Measurements from ENCODE around the gene ACSS3. TPM values are rescaled to one million over a fixed set of nuclear protein-coding genes. Genes with fewer than 3 reads are reported as not detected.

The ACSS3 gene
- total and polyA plus RNA-seq, 2 donors (not counting 3 experiments of a cell fraction or from before 2014, with no cell fraction given): 0.12 to 0.86 TPM

GRCh38 chr12:81084811-81085350, 7.0 kb downstream of the ACSS3 start:
- H3K9me1 ChIP-seq (replicated peaks; ENCODE audit: control insufficient read depth, extremely low read depth, insufficient read depth, low read length): no peaks in the 10 kb centered on the region
- intact Hi-C loops (cut with micrococcal nuclease) (no loop called here), dilution Hi-C loops (cut with MboI; ENCODE audit: extremely low pct_ligation_motif_present, low sequenced_read_pairs) (no loop called here)
- H3K9ac ChIP-seq (replicated peaks; ENCODE audit: extremely low read depth, insufficient read depth, low read length): no peak overlapping the region
- no peaks in the 10 kb centered on the region for H4K20me1 ChIP-seq (replicated peaks; ENCODE audit: control insufficient read depth, extremely low read depth, insufficient read depth, low read length)
- no peak overlapping the region for H2AFZ ChIP-seq (ENCODE audit: low read depth, low read length)
- FAIRE-seq (no peak), DNase-seq (ENCODE audit: low read depth, low spot score) (no peak)
- H3K4me1 ChIP-seq (ENCODE audit: control insufficient read depth, extremely low read depth, insufficient read depth, low read length): no peaks in the 10 kb centered on the region
- no peaks in the 10 kb centered on the region for H3K9me3 ChIP-seq (replicated peaks; ENCODE audit: control insufficient read depth, insufficient read depth, low read length)
- TF ChIP-seq JUN (IDR thresholded peaks at IDR 0.05; ENCODE audit: borderline replicate concordance, insufficient read depth, insufficient read length, low read depth) (no peak), EZH2 (IDR thresholded peaks at IDR 0.05; ENCODE audit: borderline replicate concordance, low read depth, low read length, severe bottlenecking) (no peak), FOS (IDR thresholded peaks at IDR 0.05; ENCODE audit: borderline replicate concordance, insufficient read depth, low read length) (no peak), POLR2AphosphoS5 (IDR thresholded peaks at IDR 0.05; ENCODE audit: insufficient read depth, low read depth, low read length) (no peak), GATA2 (IDR thresholded peaks at IDR 0.05; ENCODE audit: insufficient read depth, insufficient read length, low read depth, low read length) (no peak), CTCF (IDR thresholded peaks at IDR 0.05; ENCODE audit: extremely low read depth in 1 of 2, insufficient read depth in 1 of 2, low read depth in 1 of 2, low read length in 2 of 2) (no peak), MYC (IDR thresholded peaks at IDR 0.05; ENCODE audit: low read depth, low read length) (no peak), POLR2A (IDR thresholded peaks at IDR 0.05; ENCODE audit: low read depth, low read length) (no peak)
- TF ChIP-seq, protein P1, sequence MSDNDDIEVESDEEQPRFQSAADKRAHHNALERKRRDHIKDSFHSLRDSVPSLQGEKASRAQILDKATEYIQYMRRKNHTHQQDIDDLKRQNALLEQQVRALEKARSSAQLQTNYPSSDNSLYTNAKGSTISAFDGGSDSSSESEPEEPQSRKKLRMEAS (IDR thresholded peaks at IDR 0.05; ENCODE audit: insufficient read depth, insufficient read length): no peak
- H3K27me3 ChIP-seq (ENCODE audit: control insufficient read depth in 2 of 2, insufficient read depth in 2 of 2, low read length in 2 of 2): no peaks in the 10 kb centered on the region
- no peak overlapping the region for H3K27ac ChIP-seq (ENCODE audit: insufficient read depth, low read depth, low read length)
- H3K4me3 ChIP-seq (replicated peaks in 1 of 3; ENCODE audit: insufficient read depth in 1 of 3, low read depth in 1 of 3, low read length in 3 of 3): no peak overlapping the region
- H3K36me3 ChIP-seq (ENCODE audit: control insufficient read depth in 2 of 2, extremely low read depth in 1 of 2, insufficient read depth in 2 of 2, low read length in 2 of 2): no peaks in the 10 kb centered on the region
- CTCF ChIA-PET: interaction anchor here (0.8 to 1.1 kb wide), 2 partner anchors 9 to 44 kb away, joined by 3 read pairs; no protein-coding TSS in a partner anchor
- no TSS peak for BruUV-seq (replicated peaks)
- no peaks in the 10 kb centered on the region for H3K79me2 ChIP-seq (ENCODE audit: control insufficient read depth, insufficient read depth, low read length)
- no peak overlapping the region for H3K4me2 ChIP-seq (ENCODE audit: insufficient read depth, low read length)
- POLR2A ChIA-PET: no interaction called here

Measured in endothelial cell of umbilical vein (primary cell).